Measurements from ENCODE around the gene ANKRD22.
"Not testable (repeated sequence)": the region's sequence is repeated elsewhere in the genome, so short reads cannot be mapped to it uniquely, and the experiment has no call there.

The ANKRD22 gene

GRCh38 chr10:88838766-88839350 is 12.8 kb downstream of the ANKRD22 start:
- DNase-seq (ENCODE audit: extremely low read depth, low read depth), result no peak
- TF ChIP-seq, protein P1, sequence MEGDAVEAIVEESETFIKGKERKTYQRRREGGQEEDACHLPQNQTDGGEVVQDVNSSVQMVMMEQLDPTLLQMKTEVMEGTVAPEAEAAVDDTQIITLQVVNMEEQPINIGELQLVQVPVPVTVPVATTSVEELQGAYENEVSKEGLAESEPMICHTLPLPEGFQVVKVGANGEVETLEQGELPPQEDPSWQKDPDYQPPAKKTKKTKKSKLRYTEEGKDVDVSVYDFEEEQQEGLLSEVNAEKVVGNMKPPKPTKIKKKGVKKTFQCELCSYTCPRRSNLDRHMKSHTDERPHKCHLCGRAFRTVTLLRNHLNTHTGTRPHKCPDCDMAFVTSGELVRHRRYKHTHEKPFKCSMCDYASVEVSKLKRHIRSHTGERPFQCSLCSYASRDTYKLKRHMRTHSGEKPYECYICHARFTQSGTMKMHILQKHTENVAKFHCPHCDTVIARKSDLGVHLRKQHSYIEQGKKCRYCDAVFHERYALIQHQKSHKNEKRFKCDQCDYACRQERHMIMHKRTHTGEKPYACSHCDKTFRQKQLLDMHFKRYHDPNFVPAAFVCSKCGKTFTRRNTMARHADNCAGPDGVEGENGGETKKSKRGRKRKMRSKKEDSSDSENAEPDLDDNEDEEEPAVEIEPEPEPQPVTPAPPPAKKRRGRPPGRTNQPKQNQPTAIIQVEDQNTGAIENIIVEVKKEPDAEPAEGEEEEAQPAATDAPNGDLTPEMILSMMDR (IDR thresholded peaks at IDR 0.05; ENCODE audit: low read depth, low read length, missing control alignments), result no peak
- H3K4me3 ChIP-seq (replicated peaks; ENCODE audit: low read depth, low read length), result no peak overlapping the region

- H3K4me3 ChIP-seq (replicated peaks; ENCODE audit: low read depth, low read length); DNase-seq (ENCODE audit: extremely low read depth, low read depth): not testable (repeated sequence)
Observed at GRCh38 chr10:88837632-88838031, 14.0 kb downstream of the ANKRD22 start.

DNA sequence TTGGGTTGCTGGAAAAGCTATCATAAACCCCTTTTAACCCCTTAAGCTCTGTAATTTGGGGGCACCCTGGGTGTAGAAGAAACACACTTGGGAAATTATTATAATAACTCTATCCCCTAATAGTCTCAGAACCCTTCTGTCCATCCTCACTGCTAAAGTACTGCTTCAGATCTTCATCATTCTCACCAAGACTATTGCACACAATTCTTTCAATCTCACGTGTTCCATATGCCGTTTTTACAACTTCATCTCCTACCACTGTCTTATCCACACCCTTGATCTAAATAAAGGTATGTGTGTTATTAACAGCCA is 15.8 kb downstream of the ANKRD22 start:
- TF ChIP-seq, protein P1 (IDR thresholded peaks at IDR 0.05; ENCODE audit: low read depth, low read length, missing control alignments), result no peak
- no peak for DNase-seq (ENCODE audit: extremely low read depth, low read depth)
- no peak overlapping the region for H3K4me3 ChIP-seq (replicated peaks; ENCODE audit: low read depth, low read length)

DNA sequence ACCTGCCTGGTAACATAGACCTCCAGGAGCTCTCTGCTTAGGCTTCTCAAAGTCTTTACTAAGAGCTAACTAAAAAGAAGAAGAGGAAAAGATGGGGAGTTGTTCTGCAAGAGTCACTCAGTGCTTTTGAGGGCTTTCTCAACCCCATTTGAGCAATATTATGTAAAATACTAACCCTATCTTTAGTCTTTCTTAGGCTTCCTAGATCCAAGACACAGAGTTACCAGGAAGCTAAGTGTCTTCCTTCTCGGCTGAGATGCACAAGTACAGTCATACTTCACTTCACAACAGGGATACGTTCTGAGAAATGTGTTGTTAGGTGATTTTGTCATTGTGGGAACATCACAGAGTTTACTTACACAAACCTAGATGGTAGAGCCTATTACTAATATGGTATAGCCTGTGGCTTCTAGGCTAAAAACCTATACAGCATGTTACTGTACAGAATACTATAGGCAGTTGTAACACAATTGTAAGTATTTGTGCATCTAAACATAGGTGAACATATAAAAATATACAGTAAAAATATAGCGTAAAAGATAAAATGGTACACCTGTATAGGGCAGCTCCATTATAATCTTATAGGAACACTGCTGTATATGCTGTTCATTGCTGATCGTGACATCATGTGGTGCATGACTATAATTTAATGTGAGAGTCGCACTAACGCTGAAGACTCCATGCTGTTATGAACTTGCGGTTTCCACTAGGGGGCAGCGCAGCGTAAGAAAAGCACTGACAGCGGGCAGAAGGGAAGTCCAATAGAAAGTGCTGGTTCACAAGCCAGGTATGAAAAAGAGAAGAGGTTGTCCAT is 16.3 kb downstream of the ANKRD22 start:
- DNase-seq (ENCODE audit: extremely low read depth, low read depth), result peak; percentile 79
- no peak overlapping the region for H3K4me3 ChIP-seq (replicated peaks; ENCODE audit: low read depth, low read length)

DNA sequence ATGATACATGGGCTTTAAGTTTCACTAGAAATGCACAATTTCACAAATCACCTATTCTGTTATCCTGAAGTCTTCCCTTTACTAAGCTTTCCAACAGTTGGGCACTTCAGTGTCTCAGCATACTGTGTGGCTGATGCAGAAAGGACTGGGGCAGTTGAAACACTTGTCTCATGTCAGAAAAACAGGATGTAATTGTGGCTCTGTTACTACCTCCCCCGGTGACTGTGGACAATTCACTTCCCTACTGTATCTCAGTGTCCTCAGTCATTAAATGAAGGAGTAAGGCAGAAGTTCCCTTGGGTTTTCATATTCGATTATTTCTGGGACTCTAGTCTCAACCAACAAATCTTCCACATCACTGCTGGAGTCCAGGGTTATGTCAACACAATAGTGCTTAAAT is 17.9 kb downstream of the ANKRD22 start:
- TF ChIP-seq, protein P1 (IDR thresholded peaks at IDR 0.05; ENCODE audit: low read depth, low read length, missing control alignments), result no peak
- DNase-seq (ENCODE audit: extremely low read depth, low read depth), result no peak

More for the DNA sequence above, 16.3 kb downstream of the ANKRD22 start:
- TF ChIP-seq, protein P1 (IDR thresholded peaks at IDR 0.05; ENCODE audit: low read depth, low read length, missing control alignments), result peak; percentile 82

DNA sequence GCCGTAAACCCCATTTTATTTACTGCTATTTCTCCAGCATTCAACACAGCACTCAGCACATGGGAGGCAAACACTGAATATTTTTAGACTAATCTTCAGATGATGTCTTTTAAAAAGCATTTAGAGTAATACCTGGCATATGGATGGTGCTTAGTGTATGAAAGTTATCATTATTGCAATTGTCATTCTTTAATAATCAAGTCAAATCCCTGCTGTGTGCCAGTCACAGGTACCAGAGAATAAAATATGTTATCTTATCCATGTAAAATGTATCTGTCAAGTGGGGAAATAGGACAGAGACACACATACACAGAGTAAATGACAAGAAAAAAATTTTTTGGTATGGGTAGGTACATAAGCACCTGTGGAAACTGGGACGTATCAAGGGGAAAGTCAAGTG is 18.5 kb downstream of the ANKRD22 start:
- DNase-seq (ENCODE audit: extremely low read depth, low read depth), result no peak
- H3K4me3 ChIP-seq (replicated peaks; ENCODE audit: low read depth, low read length), result no peak overlapping the region
- TF ChIP-seq, protein P1 (IDR thresholded peaks at IDR 0.05; ENCODE audit: low read depth, low read length, missing control alignments), result no peak

More for the DNA sequence above, 17.9 kb downstream of the ANKRD22 start:
- H3K4me3 ChIP-seq (replicated peaks; ENCODE audit: low read depth, low read length), result no peak overlapping the region

- H3K4me3 ChIP-seq (replicated peaks; ENCODE audit: low read depth, low read length), result no peak overlapping the region
- TF ChIP-seq, protein P1 (IDR thresholded peaks at IDR 0.05; ENCODE audit: low read depth, low read length, missing control alignments), result no peak
- DNase-seq (ENCODE audit: extremely low read depth, low read depth), result no peak
Observed at GRCh38 chr10:88832376-88832775, 19.3 kb downstream of the ANKRD22 start.
